Neural cell (in vitro differentiated cells): ENCODE measurements around the gene GPRC5B. TPM values are rescaled to one million over a fixed set of nuclear protein-coding genes. Genes with fewer than 3 reads are reported as not detected.

ENCODE experiments used
- H2AFZ ChIP-seq: fragments of 200-600, 300-800 bp; sonication (generic), shearing (Covaris generic); 2 replicates; pipeline ENCODE4 v1.6.0; 2014; ENCODE audit warnings: low read depth, mild to moderate bottlenecking, antibody characterized with exemption, low read length, moderate library complexity
- H3F3A ChIP-seq: fragments of 200-600 bp; shearing (Covaris generic); 2 replicates; pipeline ENCODE4 v1.6.1; 2016; ENCODE audit warnings: mild to moderate bottlenecking, moderate library complexity, mixed read lengths, antibody characterized with exemption, low read length; ENCODE audit not compliant: insufficient read depth, poor library complexity, severe bottlenecking
- H3K27ac ChIP-seq: fragments of 200-600, 300-800 bp; sonication (generic), shearing (Covaris generic); 2 replicates; pipeline ENCODE4 v1.5.1; 2014; ENCODE audit warnings: mild to moderate bottlenecking, low read length, moderate library complexity
- H3K27me3 ChIP-seq: fragments of 300-800, 200-600 bp; sonication (generic), shearing (Covaris generic); 2 replicates; pipeline ENCODE4 v1.6.0; 2014; ENCODE audit warnings: mild to moderate bottlenecking, low read depth, low read length, moderate library complexity; ENCODE audit not compliant: insufficient read depth
- H3K36me3 ChIP-seq: fragments of 300-800, 200-600 bp; sonication (generic), shearing (Covaris generic); 2 replicates; pipeline ENCODE4 v1.5.1; 2014; ENCODE audit warnings: mild to moderate bottlenecking, antibody characterized with exemption, low read length, moderate library complexity; ENCODE audit not compliant: insufficient read depth
- H3K4me2 ChIP-seq: fragments of 300-800, 200-600 bp; sonication (generic), shearing (Covaris generic); 2 replicates; pipeline ENCODE4 v1.6.0; 2014; ENCODE audit warnings: mild to moderate bottlenecking, low read length
- H3K4me3 ChIP-seq: fragments of 300-800, 200-600 bp; sonication (generic), shearing (Covaris generic); 2 replicates; pipeline ENCODE4 v1.5.1; 2014; ENCODE audit warnings: mild to moderate bottlenecking, low read length, moderate library complexity
- H3K79me2 ChIP-seq: fragments of 200-600 bp; shearing (Covaris generic); replicated peaks from 2 replicates; pipeline ENCODE4 v1.6.0; 2014; ENCODE audit warnings: mild to moderate bottlenecking, low read length, moderate library complexity; ENCODE audit not compliant: insufficient read depth
- H3K9ac ChIP-seq: fragments of 300-800, 200-600 bp; sonication (generic), shearing (Covaris generic); 2 replicates; pipeline ENCODE4 v1.6.1; 2016; ENCODE audit warnings: mild to moderate bottlenecking, low read length, mixed read lengths
- H3K9me2 ChIP-seq: fragments of 200-600 bp; shearing (Covaris generic); 2 replicates; pipeline ENCODE4 v1.6.1; 2016; ENCODE audit warnings: mild to moderate bottlenecking, low read length, mixed read lengths; ENCODE audit not compliant: insufficient read depth
- H3K9me3 ChIP-seq: fragments of 200-600, 300-800 bp; sonication (generic), shearing (Covaris generic); 2 replicates; pipeline ENCODE4 v1.6.1; 2016; ENCODE audit warnings: mild to moderate bottlenecking, mixed run types, low read length, moderate library complexity, mixed read lengths
- H4K20me1 ChIP-seq: fragments of 200-600 bp; shearing (Covaris generic); 2 replicates; pipeline ENCODE4 v1.6.1; 2016; ENCODE audit warnings: mild to moderate bottlenecking, mixed run types; ENCODE audit not compliant: insufficient read depth
- CTCF ChIP-seq: fragments of 450-650 bp; IDR thresholded peaks from 2 replicates; pipeline ENCODE4 v1.5.1; 2014; ENCODE audit warnings: antibody characterized with exemption, mild to moderate bottlenecking, moderate library complexity; ENCODE audit not compliant: poor library complexity, severe bottlenecking
- EP300 ChIP-seq: fragments of 450-650 bp; conservative IDR thresholded peaks from 2 replicates; pipeline ENCODE4 v1.6.1; 2014; ENCODE audit warnings: antibody characterized with exemption, mild to moderate bottlenecking, moderate library complexity; ENCODE audit not compliant: poor library complexity, severe bottlenecking
- EZH2 ChIP-seq: fragments of 200-600, 300-800 bp; shearing (Covaris generic), sonication (generic); IDR thresholded peaks from 2 replicates; pipeline ENCODE4 v1.6.1; 2014; ENCODE audit warnings: antibody characterized with exemption, low read length, borderline replicate concordance, mild to moderate bottlenecking; ENCODE audit not compliant: insufficient read depth, poor library complexity, severe bottlenecking
- MXI1 ChIP-seq: fragments of 450-650 bp; conservative IDR thresholded peaks from 2 replicates; pipeline ENCODE4 v1.6.1; 2014; ENCODE audit warnings: antibody characterized with exemption, mild to moderate bottlenecking; ENCODE audit not compliant: poor library complexity, severe bottlenecking
- POLR2AphosphoS5 ChIP-seq: IDR thresholded peaks from 2 replicates; pipeline ENCODE4 v1.6.1; 2012
- RAD21 ChIP-seq: fragments of 450-650 bp; conservative IDR thresholded peaks from 2 replicates; pipeline ENCODE4 v1.6.1; 2014; ENCODE audit warnings: antibody characterized with exemption, mild to moderate bottlenecking, moderate library complexity
- REST ChIP-seq: IDR thresholded peaks from 2 replicates; pipeline ENCODE4 v1.6.1; 2012; ENCODE audit warnings: borderline replicate concordance
- SMC3 ChIP-seq: fragments of 450-650 bp; conservative IDR thresholded peaks from 2 replicates; pipeline ENCODE4 v1.6.1; 2014; ENCODE audit warnings: antibody characterized with exemption, mild to moderate bottlenecking, moderate library complexity; ENCODE audit not compliant: poor library complexity
- TAF1 ChIP-seq: IDR thresholded peaks from 2 replicates; pipeline ENCODE4 v1.6.1; 2012; ENCODE audit warnings: low read depth
- polyA plus RNA-seq: library from polyadenylated mRNA; depleted of rRNA; stranded (reverse); fragments of >200 nt; gene quantifications from 2 replicates; pipeline ENCODE4 v1.2.3, GENCODE V29; 2014

GPRC5B gene
- polyA plus RNA-seq, 1 donor from 2014 or later, result 25.4 TPM

GRCh38 chr16:19861133-19861532 lies 23.5 kb downstream of the GPRC5B start:
- peak overlapping the region; percentile 56 for H3K9ac ChIP-seq
- peaks cover 3% of the 10 kb centered on the region for H3F3A ChIP-seq
- H3K27me3 ChIP-seq, result no peaks in the 10 kb centered on the region
- peak overlapping the region; percentile 64 for H3K27ac ChIP-seq
- no peak for TF ChIP-seq SMC3
- TF ChIP-seq EP300, result no peak
- TF ChIP-seq EZH2, result no peak
- TF ChIP-seq POLR2AphosphoS5, result no peak
- no peak for TF ChIP-seq REST
- no peak for TF ChIP-seq CTCF
- no peak for TF ChIP-seq MXI1
- peak overlapping the region; percentile 6 for H3K4me2 ChIP-seq
- H3K36me3 ChIP-seq, result no peaks in the 10 kb centered on the region
- no peaks in the 10 kb centered on the region for H3K9me3 ChIP-seq
- peak overlapping the region; percentile 58 for H3K4me3 ChIP-seq
- H3K79me2 ChIP-seq, result peaks cover 14% of the 10 kb centered on the region
- H4K20me1 ChIP-seq, result no peaks in the 10 kb centered on the region
- H3K9me2 ChIP-seq, result no peaks in the 10 kb centered on the region
- peak overlapping the region; percentile 58 for H2AFZ ChIP-seq

GRCh38 chr16:19860166-19861041 lies 24.2 kb downstream of the GPRC5B start:
- H3K9me2 ChIP-seq, result no peaks in the 10 kb centered on the region
- H3K27ac ChIP-seq, result peak overlapping the region; percentile 64
- H3K9me3 ChIP-seq, result no peaks in the 10 kb centered on the region
- no peaks in the 10 kb centered on the region for H3K36me3 ChIP-seq
- no peaks in the 10 kb centered on the region for H3K27me3 ChIP-seq
- H2AFZ ChIP-seq, result no peak overlapping the region
- peak overlapping the region; percentile 56 for H3K9ac ChIP-seq
- H3F3A ChIP-seq, result peaks cover 3% of the 10 kb centered on the region
- no peak for TF ChIP-seq POLR2AphosphoS5
- no peak for TF ChIP-seq RAD21
- TF ChIP-seq TAF1, result no peak
- TF ChIP-seq REST, result no peak
- no peak for TF ChIP-seq CTCF
- no peak for TF ChIP-seq SMC3
- no peak for TF ChIP-seq EZH2
- no peak for TF ChIP-seq MXI1
- no peak for TF ChIP-seq EP300
- H4K20me1 ChIP-seq, result no peaks in the 10 kb centered on the region
- H3K79me2 ChIP-seq, result peaks cover 14% of the 10 kb centered on the region
- peak overlapping the region; percentile 58 for H3K4me3 ChIP-seq
- H3K4me2 ChIP-seq, result peak overlapping the region; percentile 6
